SK-N-MC (cell line): ENCODE data around the gene GRB10.

Experiments
- EZH2 ChIP-seq: fragments of 200-600 bp; sonication (generic); IDR thresholded peaks from one replicate; pipeline ENCODE4 v1.6.1; 2017; ENCODE audit warnings: antibody characterized with exemption
- FOXP2 ChIP-seq: optimal IDR thresholded peaks from 2 replicates; pipeline ENCODE3; 2011; ENCODE audit warnings: mild to moderate bottlenecking, moderate library complexity; ENCODE audit not compliant: insufficient read depth; ENCODE audit errors: extremely low read length, control extremely low read depth
- POLR2AphosphoS5 ChIP-seq: IDR thresholded peaks from 2 replicates; pipeline ENCODE4 v1.6.1; 2012; ENCODE audit warnings: mild to moderate bottlenecking, low read depth, low read length, borderline replicate concordance

- no peak for TF ChIP-seq EZH2
- no peak for TF ChIP-seq POLR2AphosphoS5
- no peak for TF ChIP-seq FOXP2
Observed at GRCh38 chr7:50540785-50541579, 241.7 kb downstream of the GRB10 start.
